SJSA1 (cell line): ENCODE measurements around the gene ABCA5. TPM values are rescaled to one million over a fixed set of nuclear protein-coding genes. Genes with fewer than 3 reads are reported as not detected.
"Not testable (repeated sequence)": the region's sequence is repeated elsewhere in the genome, so short reads cannot be mapped to it uniquely, and the experiment has no call there.

Experiments used
- DNase-seq, 2 experiments: peaks; one replicate each; pipeline ENCODE4 v3.0.0-alpha.2; 2015 to 2020; ENCODE audit warnings: low spot score in 2 of 2, low read depth in 1 of 2
- H3K27ac ChIP-seq: fragments of 250-450 bp; sonication (Bioruptor Pico); 2 replicates; pipeline ENCODE4 v1.5.1; 2020; ENCODE audit warnings: mild to moderate bottlenecking, moderate library complexity
- H3K27me3 ChIP-seq: fragments of 250-450 bp; sonication (Bioruptor Pico); replicated peaks from 2 replicates; pipeline ENCODE4 v1.5.1; 2020; ENCODE audit warnings: mild to moderate bottlenecking, moderate library complexity
- H3K36me3 ChIP-seq: fragments of 250-450 bp; sonication (Bioruptor Pico); 2 replicates; pipeline ENCODE4 v1.5.1; 2020; ENCODE audit warnings: mild to moderate bottlenecking
- H3K4me1 ChIP-seq: fragments of 250-450 bp; sonication (Bioruptor Pico); replicated peaks from 2 replicates; pipeline ENCODE4 v1.6.1; 2021; ENCODE audit warnings: mild to moderate bottlenecking
- H3K4me3 ChIP-seq: fragments of 250-450 bp; sonication (Bioruptor Pico); 2 replicates; pipeline ENCODE4 v1.5.1; 2020; ENCODE audit warnings: mild to moderate bottlenecking
- H3K9me3 ChIP-seq: fragments of 250-450 bp; sonication (Bioruptor Pico); replicated peaks from 2 replicates; pipeline ENCODE4 v1.5.1; 2020; ENCODE audit warnings: mild to moderate bottlenecking
- total RNA-seq: library from RNA; depleted of rRNA; stranded (reverse); fragments of >200 nt; shearing (Covaris generic); gene quantifications from 2 replicates; pipeline ENCODE4 v1.2.3, GENCODE V29; 2014

The ABCA5 gene
- total RNA-seq, 1 experiment from 2014 or later = 11.1 TPM

DNA sequence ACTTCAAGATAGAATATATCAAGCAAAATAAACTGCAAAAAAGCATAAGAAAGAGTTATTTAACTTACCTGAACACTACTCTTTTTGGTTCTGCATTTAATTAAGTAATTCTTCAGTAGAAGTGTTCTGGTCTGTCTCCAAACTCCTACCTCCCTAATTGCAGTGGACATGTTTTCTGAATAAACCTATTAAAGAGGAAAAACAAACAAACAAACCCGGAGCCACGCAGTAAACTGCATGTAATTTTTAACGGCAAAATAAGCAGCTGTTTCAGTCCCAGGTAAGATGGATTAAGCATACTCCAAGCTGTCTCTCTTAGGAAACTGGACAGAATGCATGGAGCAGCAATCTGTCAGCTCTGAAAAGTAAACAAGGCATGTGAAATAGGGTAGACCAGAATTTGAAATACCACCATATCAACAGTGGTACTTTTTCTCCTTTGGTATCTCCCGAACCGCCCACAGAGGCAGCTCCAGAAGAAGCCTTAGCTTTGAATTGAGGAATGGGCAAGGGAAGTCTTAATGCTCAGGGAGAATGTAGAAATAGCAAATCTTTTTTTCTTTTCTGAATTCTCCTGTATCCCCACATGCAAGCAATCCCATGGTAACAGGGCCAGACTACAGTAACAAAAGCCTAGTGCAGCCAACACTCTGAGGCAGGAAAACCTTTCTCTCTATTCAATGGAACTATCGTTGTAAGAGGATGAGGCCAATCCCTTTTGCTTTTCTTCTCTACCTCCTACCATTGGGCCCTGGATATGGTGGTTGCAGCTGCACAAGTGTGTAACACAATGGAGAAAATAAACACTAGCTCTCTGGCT is 12.5 kb downstream of the ABCA5 start:
- no peaks in the 10 kb centered on the region for H3K27me3 ChIP-seq
- H3K27ac ChIP-seq = no peak overlapping the region
- DNase-seq = no peak
- no peaks in the 10 kb centered on the region for H3K9me3 ChIP-seq
- no peak overlapping the region for H3K4me3 ChIP-seq
- H3K4me1 ChIP-seq = peaks cover 5% of the 10 kb centered on the region; the same call in 1 of the 2 replicates
- no peaks in the 10 kb centered on the region for H3K36me3 ChIP-seq

DNA sequence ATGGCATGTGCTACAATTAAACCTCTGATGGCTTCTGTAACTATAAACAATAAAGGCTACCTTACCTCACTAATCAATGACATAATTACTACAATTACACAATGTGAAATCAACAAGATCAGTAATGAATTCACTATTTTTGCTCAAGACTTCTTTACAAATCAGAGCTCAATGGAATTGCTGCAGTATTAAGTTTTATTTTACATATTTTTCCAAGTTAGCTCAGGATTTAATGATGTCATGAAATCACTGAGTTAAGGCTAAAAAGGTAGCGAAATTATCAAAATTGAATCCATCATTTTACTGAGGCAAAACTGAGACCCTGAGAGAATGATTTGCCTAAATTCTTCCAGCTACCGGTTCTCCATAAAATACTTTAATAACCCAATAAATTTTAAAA is 21.8 kb downstream of the ABCA5 start:
- no peaks in the 10 kb centered on the region for H3K27me3 ChIP-seq
- H3K27ac ChIP-seq = no peak overlapping the region
- H3K36me3 ChIP-seq = no peaks in the 10 kb centered on the region
- no peaks in the 10 kb centered on the region for H3K9me3 ChIP-seq
- no peaks in the 10 kb centered on the region for H3K4me1 ChIP-seq
- no peak for DNase-seq
- H3K4me3 ChIP-seq = no peak overlapping the region

DNA sequence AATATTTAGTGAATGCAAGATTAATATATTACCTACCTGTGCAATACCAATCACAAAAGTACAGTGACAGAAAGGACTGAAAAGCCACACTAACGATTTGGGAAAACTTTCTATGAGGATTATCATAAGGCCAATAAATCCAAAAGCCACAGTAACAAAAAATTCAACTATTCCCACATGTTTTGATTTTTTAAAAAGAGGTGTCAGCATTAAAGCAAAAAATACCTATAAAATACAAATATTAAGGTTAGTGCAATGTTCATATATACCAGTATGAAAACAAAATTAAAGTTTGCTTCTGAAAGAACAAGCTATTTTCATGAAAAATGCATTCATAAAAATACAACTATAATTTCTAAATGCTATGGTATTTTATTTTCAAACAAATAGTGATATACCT is 24.3 kb downstream of the ABCA5 start:
- no peaks in the 10 kb centered on the region for H3K4me1 ChIP-seq
- no peak overlapping the region for H3K4me3 ChIP-seq
- DNase-seq = no peak
- no peak overlapping the region for H3K27ac ChIP-seq
- H3K27me3 ChIP-seq = no peaks in the 10 kb centered on the region
- no peaks in the 10 kb centered on the region for H3K9me3 ChIP-seq
- no peaks in the 10 kb centered on the region for H3K36me3 ChIP-seq

DNA sequence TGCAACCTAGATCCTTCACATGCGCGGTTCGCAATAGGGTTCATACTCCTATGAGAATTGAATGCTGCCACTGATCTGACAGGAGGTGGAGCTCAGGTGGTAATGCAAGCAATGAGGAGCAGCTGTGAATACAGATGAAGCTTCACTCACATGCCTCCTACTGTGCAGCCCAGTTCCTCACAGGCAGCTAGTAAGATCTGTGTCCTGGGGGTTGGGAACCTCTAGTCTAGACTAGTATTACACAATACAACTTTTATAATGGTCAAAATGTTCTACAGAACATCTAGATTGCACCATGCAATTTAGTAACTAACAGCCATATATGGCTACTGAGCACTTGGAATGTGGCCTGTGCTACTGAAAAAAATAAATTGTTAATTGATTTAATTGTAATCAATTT is 26.7 kb downstream of the ABCA5 start:
- no peak overlapping the region for H3K27ac ChIP-seq
- H3K27me3 ChIP-seq = no peaks in the 10 kb centered on the region
- no peak for DNase-seq
- no peak overlapping the region for H3K4me3 ChIP-seq
- H3K9me3 ChIP-seq = no peaks in the 10 kb centered on the region
- no peaks in the 10 kb centered on the region for H3K36me3 ChIP-seq
- no peaks in the 10 kb centered on the region for H3K4me1 ChIP-seq

DNA sequence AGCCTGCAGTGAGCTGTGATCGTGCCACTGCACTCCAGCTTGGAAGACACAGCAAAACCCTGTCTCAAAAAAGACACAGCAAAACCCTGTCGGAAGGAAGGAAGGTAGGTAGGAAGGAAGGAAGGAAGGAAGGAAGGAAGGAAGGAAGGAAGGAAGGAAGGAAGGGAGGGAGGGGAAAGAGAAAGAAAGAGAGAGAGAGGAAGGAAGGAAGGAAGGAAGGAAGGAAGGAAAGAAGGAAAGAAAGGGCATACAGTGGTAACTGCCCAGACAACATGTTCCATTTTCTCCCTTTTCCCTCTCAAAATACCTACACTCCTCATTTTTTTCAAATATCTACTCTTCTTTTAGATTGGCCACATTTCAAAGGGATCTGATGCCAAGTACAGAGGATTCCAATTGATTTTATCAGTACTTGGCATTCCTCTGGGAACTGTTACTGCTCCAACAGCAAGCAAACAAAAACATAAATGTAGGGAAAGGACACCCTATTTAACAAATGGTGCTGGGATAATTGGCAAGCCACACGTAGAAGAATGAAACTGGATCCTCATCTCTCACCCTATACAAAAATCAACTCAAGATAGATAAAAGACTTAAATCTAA is 28.7 kb downstream of the ABCA5 start:
- H3K27ac ChIP-seq, DNase-seq, H3K27me3 ChIP-seq: not testable (repeated sequence)

DNA sequence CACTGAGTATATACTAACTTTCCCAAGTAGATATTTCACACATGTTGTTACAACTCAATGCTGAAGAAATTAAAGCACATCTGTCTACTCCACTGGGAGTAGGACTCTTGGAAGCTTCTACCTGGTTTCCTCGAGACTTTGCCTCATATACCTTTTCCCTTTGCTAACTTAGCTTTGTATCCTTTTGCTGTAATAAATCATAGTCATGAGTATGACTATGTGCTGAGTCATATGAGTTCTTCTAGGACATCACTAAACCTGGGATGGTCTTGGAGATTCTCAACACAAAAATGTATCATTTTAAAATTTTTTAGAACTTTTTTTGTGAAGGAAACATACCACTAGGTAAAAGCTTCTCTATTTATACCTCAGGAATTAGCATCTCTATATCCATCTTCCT is 39.8 kb downstream of the ABCA5 start:
- no peaks in the 10 kb centered on the region for H3K9me3 ChIP-seq
- no peak overlapping the region for H3K4me3 ChIP-seq
- no peaks in the 10 kb centered on the region for H3K27me3 ChIP-seq
- no peaks in the 10 kb centered on the region for H3K4me1 ChIP-seq
- no peak overlapping the region for H3K27ac ChIP-seq
- no peak for DNase-seq
- H3K36me3 ChIP-seq = peaks cover 4% of the 10 kb centered on the region; the same call in 1 of the 2 replicates

More for the DNA sequence above, 28.7 kb downstream of the ABCA5 start:
- H3K9me3 ChIP-seq, H3K4me1 ChIP-seq, H3K4me3 ChIP-seq, H3K36me3 ChIP-seq: not testable (repeated sequence)

DNA sequence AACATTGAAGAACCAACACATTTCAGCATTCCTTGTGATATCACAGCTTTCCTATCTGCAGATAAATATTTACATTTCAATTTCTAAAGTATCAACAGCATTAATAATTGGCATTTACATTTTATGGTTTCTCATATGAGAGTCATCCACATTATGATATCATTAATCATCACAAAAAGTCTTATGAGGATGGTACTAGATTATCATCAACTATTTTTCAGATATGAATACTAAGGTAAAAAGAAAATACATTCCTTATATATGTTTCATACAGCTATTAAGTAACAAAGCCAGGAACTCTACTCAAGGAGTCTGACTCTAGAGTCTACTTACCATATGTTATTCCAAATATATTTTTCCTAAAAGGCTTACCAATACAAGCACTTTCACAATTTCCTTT is 40.7 kb downstream of the ABCA5 start:
- H3K4me3 ChIP-seq = no peak overlapping the region
- H3K4me1 ChIP-seq = no peaks in the 10 kb centered on the region
- no peaks in the 10 kb centered on the region for H3K9me3 ChIP-seq
- no peak overlapping the region for H3K27ac ChIP-seq
- peaks cover 4% of the 10 kb centered on the region; the same call in 1 of the 2 replicates for H3K36me3 ChIP-seq
- no peaks in the 10 kb centered on the region for H3K27me3 ChIP-seq
- DNase-seq = no peak

DNA sequence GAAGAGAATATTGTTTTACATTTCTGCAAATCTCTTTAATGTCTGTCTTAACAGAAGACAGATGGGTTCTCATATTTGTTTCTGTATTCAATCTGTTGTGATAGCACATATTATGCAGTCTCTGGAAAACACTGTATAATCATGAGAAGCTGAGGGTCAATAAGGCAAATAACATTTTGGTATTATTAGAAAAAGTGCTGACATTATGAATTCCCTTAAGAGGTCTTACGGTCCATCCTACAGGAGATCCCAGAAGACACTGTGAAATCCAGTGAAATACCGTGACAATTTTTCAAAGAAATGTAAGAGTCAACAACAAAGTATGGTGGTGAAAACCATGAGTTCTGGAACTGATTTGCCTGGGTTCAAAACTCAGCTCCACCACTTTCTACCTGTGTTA is 42.3 kb downstream of the ABCA5 start:
- no peaks in the 10 kb centered on the region for H3K9me3 ChIP-seq
- H3K36me3 ChIP-seq = peaks cover 4% of the 10 kb centered on the region; the same call in 1 of the 2 replicates
- DNase-seq = no peak
- no peak overlapping the region for H3K4me3 ChIP-seq
- no peaks in the 10 kb centered on the region for H3K4me1 ChIP-seq
- H3K27me3 ChIP-seq = no peaks in the 10 kb centered on the region
- H3K27ac ChIP-seq = no peak overlapping the region

DNA sequence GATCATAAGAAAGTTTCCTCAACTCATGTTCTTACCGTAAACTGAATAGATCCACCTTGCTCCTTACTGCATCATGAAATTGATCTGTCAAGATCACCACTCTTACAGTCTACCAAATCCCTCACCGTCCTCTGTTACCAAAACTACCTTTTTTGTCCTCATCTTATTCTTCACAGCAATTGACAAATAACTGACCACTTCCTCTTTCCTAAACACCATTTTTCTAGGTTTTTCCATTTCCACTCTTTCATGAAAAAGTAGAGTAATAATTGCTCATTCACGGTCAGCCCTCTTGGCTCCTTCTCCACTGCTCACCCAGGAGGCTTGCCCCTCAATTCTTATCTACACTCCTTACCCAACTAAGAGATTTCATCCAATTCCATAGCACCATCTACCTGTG is 44.9 kb downstream of the ABCA5 start:
- H3K27me3 ChIP-seq = no peaks in the 10 kb centered on the region
- DNase-seq = no peak
- H3K4me1 ChIP-seq = no peaks in the 10 kb centered on the region
- peaks cover 2% of the 10 kb centered on the region; the same call in 1 of the 2 replicates for H3K36me3 ChIP-seq
- no peaks in the 10 kb centered on the region for H3K9me3 ChIP-seq
- no peak overlapping the region for H3K4me3 ChIP-seq
- H3K27ac ChIP-seq = no peak overlapping the region

DNA sequence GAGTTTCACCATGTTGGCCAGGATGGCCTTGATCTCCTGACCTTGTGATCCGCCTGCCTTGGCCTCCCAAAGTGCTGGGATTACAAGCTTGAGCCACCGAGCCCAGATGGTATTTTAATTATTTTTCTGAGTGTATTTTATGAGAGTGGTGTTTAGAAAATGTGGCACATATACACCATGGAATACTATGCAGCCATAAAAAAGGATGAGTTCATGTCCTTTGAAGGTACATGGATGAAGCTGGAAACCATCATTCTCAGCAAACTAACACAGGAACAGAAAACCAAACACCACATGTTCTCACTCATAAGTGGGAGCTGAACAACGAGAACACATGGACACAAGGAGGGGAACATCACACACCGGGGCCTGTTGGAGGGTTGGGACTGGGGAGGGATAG is 50.7 kb downstream of the ABCA5 start:
- H3K27ac ChIP-seq, H3K36me3 ChIP-seq, H3K9me3 ChIP-seq, H3K4me1 ChIP-seq, DNase-seq, H3K27me3 ChIP-seq, H3K4me3 ChIP-seq: not testable (repeated sequence)

DNA sequence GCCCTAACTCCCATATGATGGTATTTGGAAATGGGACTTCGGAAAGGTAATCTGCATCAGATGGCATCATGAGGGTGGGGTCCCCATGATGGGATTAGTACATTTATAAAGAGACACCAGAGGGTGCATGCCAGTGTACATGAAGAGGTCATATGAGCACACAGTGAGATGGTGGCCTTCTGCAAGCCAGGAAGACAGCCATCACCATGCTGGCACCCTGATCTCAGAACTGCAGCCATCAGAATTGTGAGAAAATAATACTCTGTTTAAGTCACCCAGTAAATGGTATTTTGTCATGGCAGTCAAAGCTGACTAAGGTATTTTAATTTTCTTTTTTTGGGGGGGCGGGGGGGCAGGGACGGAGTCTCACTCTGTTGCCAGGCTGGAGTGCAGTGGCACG is 51.2 kb downstream of the ABCA5 start:
- no peak overlapping the region for H3K4me3 ChIP-seq
- H3K9me3 ChIP-seq = no peaks in the 10 kb centered on the region
- no peak for DNase-seq
- no peaks in the 10 kb centered on the region for H3K27me3 ChIP-seq
- H3K27ac ChIP-seq = no peak overlapping the region
- peaks cover 4% of the 10 kb centered on the region; the same call in 1 of the 2 replicates for H3K36me3 ChIP-seq
- H3K4me1 ChIP-seq = no peaks in the 10 kb centered on the region

DNA sequence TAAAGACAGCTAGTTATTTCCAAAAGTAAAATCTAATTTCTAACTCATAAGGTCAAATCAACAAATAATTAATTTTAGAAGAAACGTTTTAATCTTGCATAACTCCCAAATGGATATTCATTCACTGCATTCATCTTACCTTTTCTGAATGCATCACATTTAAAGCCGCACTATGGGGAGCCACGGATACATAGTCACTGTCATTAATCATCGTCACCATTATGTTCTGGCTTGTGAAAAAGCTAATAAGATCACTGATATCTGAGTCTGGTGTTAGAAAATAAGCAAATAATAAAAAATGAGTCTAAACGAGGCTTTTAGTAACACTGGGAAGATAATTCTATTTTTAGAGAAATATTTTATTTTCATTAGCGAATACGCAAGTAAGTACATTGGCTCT is 55.9 kb downstream of the ABCA5 start:
- Histone ChIP-seq H3K4me3 (no peak overlapping the region), H3K9me3 (no peaks in the 10 kb centered on the region), H3K4me1 (no peaks in the 10 kb centered on the region), H3K27me3 (no peaks in the 10 kb centered on the region), H3K36me3 (no peaks in the 10 kb centered on the region), H3K27ac (no peak overlapping the region)
- no peak for DNase-seq

DNA sequence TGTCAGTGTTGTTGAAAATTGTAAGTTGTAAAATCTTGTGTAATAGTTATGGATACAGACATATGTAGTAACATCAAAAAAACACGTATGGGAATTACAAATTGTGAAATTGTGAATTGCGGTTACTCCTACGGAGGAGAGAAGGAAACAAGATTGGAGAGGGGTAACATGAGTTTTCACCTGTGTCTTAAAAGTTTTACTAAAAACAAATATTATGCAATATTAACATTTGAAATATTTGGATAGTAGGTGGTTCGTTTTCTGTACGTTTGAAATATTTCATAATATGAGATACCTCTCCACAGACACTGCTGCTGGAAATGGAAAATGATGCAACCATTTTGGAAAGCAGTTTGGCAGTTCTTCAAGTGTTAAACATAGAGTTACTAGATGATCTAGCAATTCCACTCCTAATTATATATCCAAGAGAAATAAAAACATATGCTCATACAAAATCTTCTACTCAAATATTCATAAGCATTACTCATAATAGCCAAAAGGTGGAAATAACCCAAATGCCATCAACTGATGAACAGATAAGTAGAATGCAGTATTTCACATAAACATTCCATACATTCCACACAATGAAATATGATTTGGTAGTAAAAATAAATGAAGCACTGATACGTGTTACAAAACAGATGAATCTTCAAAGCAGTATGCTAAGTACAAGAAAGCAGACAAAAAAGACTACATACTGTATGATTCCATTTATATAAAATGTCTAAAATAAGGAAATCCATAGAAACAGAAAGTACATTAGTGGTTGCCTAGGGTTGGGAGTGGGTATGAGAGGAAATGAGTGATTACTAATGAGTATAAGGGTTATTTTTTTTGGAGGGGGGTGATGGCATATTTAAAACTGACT is 57.6 kb downstream of the ABCA5 start:
- Histone ChIP-seq H3K4me1 (no peaks in the 10 kb centered on the region), H3K27ac (no peak overlapping the region), H3K27me3 (no peaks in the 10 kb centered on the region), H3K4me3 (no peak overlapping the region), H3K9me3 (no peaks in the 10 kb centered on the region), H3K36me3 (no peaks in the 10 kb centered on the region)
- no peak for DNase-seq

DNA sequence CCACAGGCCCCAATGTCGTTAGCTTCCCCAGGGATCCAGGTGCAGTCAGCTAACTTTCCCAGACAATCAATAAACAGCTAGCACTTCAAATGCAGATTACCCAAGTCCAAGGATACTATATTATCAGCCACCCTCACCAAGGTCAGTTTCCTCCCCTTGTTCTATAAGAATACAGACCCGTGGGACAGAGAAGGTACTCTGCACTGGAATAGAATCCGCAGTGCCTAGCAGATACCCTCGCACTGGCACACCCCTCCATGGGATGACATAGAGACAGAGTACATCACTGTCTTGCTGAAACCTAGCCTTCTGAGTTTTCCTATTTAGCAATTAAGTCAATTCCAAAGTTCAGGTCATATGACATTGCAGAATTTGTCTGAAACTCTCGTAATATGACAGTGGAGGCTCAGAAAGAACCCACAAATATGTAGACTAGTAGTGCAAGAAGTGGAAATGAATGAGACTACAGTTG is 58.4 kb downstream of the ABCA5 start:
- no peak for DNase-seq
- Histone ChIP-seq H3K9me3 (no peaks in the 10 kb centered on the region), H3K36me3 (no peaks in the 10 kb centered on the region), H3K27ac (no peak overlapping the region), H3K27me3 (no peaks in the 10 kb centered on the region), H3K4me1 (no peaks in the 10 kb centered on the region), H3K4me3 (no peak overlapping the region)
